WTC11 (cell line): Measurements from ENCODE around the gene SCO2.

Experiments
- ATF3 ChIP-seq: sonication (generic); formaldehyde crosslinking; conservative IDR thresholded peaks from 2 replicates; pipeline ENCODE4 v1.8.1; 2022; ENCODE audit warnings: mild to moderate bottlenecking, missing genetic modification reagents
- MYBL2 ChIP-seq: sonication (generic); formaldehyde crosslinking; IDR thresholded peaks from 2 replicates; pipeline ENCODE4 v1.8.1; 2023; ENCODE audit warnings: mild to moderate bottlenecking, moderate library complexity, missing genetic modification reagents
- NFYB ChIP-seq: sonication (generic); formaldehyde crosslinking; conservative IDR thresholded peaks from 2 replicates; pipeline ENCODE4 v1.8.0; 2022; ENCODE audit warnings: low read depth, missing genetic modification reagents
- NR3C1 ChIP-seq: sonication (generic); formaldehyde crosslinking; conservative IDR thresholded peaks from 2 replicates; pipeline ENCODE4 v1.8.1; 2023; ENCODE audit warnings: low read depth, mild to moderate bottlenecking, missing genetic modification reagents
- ZNF121 ChIP-seq: sonication (generic); formaldehyde crosslinking; IDR thresholded peaks from 2 replicates; pipeline ENCODE4 v1.8.0; 2023; ENCODE audit warnings: missing genetic modification reagents
- TF ChIP-seq, protein P1 (sequence below): sonication (generic); formaldehyde crosslinking; IDR thresholded peaks from 2 replicates; pipeline ENCODE4 v1.8.1; 2022; ENCODE audit warnings: mild to moderate bottlenecking, moderate library complexity, missing genetic modification reagents
- TF ChIP-seq, protein P2 (sequence below): fragments of 200-600 bp; IDR thresholded peaks from 2 replicates; pipeline ENCODE4 v1.8.0; 2022; ENCODE audit warnings: antibody characterized with exemption

GRCh38 chr22:50507421-50507990, 17.9 kb downstream of the SCO2 start, which contains the start of gene LMF2:
- TF ChIP-seq NFYB (CRISPR knock-in tag), result no peak
- TF ChIP-seq, protein P1, sequence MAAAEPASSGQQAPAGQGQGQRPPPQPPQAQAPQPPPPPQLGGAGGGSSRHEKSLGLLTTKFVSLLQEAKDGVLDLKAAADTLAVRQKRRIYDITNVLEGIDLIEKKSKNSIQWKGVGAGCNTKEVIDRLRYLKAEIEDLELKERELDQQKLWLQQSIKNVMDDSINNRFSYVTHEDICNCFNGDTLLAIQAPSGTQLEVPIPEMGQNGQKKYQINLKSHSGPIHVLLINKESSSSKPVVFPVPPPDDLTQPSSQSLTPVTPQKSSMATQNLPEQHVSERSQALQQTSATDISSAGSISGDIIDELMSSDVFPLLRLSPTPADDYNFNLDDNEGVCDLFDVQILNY, result no peak
- TF ChIP-seq ZNF121 (CRISPR knock-in tag), result no peak
- TF ChIP-seq NR3C1 (CRISPR knock-in tag), result no peak
- TF ChIP-seq MYBL2 (CRISPR knock-in tag), result no peak
- TF ChIP-seq, protein P2, sequence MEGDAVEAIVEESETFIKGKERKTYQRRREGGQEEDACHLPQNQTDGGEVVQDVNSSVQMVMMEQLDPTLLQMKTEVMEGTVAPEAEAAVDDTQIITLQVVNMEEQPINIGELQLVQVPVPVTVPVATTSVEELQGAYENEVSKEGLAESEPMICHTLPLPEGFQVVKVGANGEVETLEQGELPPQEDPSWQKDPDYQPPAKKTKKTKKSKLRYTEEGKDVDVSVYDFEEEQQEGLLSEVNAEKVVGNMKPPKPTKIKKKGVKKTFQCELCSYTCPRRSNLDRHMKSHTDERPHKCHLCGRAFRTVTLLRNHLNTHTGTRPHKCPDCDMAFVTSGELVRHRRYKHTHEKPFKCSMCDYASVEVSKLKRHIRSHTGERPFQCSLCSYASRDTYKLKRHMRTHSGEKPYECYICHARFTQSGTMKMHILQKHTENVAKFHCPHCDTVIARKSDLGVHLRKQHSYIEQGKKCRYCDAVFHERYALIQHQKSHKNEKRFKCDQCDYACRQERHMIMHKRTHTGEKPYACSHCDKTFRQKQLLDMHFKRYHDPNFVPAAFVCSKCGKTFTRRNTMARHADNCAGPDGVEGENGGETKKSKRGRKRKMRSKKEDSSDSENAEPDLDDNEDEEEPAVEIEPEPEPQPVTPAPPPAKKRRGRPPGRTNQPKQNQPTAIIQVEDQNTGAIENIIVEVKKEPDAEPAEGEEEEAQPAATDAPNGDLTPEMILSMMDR, result no peak
- no peak for TF ChIP-seq ATF3 (CRISPR knock-in tag)
